Amniotic stem cell (primary cell): Measurements from ENCODE around the gene MBNL1.
"Not testable (repeated sequence)": the region's sequence is repeated elsewhere in the genome, so short reads cannot be mapped to it uniquely, and the experiment has no call there.

Source experiments
- DNase-seq: peaks from one replicate; lab custom pipeline; 2025; lab: John Stamatoyannopoulos, UW

The MBNL1 gene

DNA sequence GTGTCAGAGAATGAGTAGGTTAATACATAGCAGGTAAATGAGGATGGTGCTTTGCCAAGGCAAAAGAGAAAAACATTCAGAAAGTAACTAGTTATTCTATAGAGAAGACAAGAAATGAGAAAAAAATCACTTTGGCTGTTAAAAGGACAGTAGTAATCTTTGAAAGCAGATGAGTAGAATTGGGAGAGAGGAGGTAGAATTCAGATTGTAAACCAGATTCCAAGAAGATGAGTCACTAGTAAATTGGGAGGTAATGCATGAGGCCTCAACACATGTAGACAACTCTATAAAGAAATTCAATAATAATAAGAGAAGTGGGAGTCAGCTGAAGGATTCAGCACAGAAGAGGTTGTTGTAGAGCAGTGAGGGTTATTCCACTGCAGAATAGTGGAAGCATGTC lies 81.4 kb downstream of the MBNL1 start:
- no peak for DNase-seq

DNA sequence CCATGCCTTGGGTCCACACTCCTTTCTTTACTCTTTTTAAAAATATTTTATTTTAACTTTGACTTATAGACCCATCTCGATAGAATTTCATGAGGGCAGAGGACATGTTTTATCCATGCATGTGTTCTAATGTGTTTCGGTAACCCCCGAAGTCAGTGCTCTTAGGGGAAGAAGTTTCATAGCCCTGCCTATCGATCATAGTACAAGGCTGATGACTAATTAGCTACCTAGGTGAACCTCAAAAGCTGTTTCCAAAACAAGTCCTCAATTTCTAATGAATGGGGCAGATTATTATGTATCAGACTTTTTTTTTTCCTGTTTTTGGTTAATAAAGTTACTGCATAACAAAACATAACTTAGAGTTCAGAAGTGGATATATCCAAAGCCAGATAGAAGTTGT lies 82.0 kb downstream of the MBNL1 start:
- no peak for DNase-seq

DNA sequence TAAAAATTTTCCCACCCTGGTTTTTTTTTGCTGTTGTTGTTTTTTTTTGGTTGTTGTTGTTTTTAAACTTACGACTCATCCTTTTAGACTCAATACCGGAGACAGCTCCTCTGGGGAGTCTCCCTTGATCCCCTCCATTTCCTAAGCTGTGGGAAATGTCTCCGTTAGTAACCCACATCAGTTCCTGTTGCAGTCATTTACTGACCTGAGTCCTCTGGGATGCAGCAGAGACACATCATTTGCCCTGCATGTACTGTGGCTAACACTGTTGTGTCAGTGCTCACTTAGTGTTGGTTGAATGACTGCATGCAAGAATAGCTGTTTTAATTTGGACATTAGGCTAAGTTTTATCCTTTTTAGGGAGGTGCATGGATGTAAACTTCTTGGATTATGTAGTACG lies 83.8 kb downstream of the MBNL1 start:
- DNase-seq = no peak

DNA sequence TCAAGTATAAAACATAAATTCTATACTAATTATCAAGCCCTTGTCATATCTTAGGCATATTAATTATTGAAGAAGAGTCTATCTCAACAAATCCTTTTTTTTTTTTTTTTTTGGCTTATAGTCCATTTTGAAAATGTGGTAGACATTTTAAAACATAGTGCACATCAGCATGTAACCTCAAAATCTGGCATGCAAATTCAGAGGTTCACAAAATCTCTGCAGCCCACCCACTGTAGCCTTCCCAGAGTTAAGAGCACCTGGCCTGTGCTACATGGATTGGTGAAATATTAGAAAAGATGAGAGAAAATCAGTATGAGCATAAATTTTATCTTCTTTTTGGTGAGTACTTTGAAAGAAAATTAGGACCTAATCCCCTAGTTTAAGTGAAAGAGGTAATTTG lies 84.8 kb downstream of the MBNL1 start:
- no peak for DNase-seq

DNA sequence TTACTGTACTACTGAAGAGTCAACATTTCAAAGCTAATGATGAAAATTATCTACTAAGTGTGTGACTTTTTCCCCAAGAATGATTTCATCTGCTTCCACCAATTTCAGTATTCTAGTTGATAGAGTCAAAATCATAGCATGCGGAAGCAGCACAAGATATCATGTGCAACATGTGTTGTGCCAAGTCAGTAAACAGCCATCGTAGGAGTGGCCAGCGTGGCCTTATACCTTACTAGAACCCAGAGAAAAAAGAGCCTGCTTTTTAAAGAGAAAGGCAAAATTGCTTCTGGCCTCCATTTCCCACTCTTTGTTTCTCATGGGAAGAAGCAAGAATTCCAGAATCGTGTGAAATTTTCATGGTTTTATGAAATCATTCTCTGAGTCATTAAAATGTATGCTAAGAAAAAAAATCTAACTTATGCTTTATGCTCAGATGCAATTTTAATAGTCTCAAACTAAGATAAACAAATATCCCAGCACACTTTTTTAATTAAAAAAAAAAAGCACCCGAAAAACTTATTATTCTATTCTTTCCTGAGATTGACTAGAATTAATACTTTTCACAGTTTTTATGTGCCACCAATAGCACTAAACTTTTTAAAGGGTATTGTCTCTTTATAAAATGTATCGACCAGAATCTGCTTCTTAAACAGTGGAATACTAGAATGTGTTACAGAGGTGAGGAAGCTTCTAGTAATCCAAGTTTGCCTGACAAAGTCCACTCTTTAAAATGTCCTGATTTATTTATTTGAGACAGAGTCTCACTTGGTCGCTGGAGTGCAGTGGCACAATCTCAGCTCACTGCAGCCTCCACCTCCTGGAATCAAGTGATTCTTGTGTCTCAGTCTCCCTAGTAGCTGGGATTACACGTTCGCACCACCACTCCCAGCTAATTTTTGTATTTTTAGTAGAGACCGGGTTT lies 87.3 kb downstream of the MBNL1 start:
- DNase-seq = no peak

DNA sequence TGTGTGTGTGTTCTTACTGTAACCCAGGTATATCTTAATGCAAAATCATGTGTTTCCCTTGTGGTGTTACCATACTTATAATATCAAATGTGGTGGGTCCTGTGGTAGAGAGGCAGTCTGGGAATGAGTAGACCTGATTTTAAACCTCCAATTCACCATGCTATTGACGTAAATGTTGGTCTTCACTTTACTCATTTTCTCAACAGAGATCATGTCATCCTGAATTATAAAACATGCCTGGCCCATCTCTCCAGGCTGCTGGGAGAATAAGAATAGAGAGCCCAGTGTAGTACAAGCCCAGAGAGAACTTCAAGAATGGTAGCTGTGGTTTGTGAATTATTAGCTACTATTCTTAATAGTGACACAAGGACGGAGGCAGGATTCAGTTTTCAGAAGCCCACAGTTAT lies 88.1 kb downstream of the MBNL1 start:
- no peak for DNase-seq

DNA sequence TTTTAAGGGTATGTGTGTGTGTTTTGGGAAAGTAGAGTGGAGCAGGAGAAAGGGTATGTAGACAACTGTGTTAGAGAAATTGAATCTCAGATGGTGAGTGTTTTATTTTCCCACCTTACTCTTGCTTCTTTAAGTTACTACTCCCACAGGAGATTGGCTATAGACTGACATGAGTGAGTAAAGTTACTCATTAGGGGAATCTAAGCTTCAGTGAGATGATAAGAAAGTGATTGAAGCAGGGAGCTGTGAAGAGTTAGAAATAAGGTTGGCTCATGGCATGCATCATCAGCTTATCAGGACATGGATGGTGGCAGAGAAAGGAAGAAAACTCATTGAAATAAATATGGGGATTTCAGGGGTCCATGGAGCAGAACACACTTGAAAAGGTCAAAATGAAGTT lies 88.9 kb downstream of the MBNL1 start:
- no peak for DNase-seq

DNA sequence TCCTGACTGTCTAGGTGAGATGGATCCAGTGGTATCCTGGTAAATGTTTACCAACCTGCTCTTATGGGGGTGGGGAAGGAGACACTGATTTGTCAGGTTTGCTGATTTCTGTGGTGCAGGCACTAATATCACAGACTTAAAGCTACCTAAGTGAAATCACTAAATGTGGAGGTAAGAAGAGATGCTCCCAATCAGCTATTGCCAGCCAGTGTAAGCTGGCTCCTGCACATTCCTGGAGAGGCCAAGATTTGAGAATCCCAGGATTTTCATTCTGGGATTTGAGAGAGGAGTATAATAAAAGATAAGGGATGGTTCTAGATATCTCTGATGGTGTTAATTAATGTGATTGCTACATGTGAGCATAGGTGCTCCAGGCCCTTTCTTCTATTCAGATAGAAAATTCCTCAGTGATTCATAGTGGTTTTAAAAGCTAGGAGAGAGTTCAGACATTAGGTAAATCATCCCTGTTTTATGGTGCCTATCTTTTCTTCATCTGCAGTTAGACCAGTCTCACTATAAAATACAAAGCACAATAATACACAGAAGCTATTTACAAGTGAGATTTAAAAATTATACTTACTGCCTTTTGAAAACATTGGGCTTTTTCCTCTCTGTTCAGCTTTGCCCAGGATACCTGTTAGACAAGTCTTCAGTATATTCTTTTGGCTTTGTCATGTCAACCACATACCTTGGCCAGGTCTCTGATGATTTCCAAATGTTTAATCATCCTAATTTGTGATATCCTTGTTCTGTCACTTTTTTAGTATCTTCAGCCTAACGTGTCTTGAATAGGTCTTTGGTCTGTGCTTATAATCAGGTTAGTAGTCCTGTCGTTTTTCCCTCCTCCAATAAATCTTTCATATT lies 90.9 kb downstream of the MBNL1 start:
- DNase-seq = no peak

DNA sequence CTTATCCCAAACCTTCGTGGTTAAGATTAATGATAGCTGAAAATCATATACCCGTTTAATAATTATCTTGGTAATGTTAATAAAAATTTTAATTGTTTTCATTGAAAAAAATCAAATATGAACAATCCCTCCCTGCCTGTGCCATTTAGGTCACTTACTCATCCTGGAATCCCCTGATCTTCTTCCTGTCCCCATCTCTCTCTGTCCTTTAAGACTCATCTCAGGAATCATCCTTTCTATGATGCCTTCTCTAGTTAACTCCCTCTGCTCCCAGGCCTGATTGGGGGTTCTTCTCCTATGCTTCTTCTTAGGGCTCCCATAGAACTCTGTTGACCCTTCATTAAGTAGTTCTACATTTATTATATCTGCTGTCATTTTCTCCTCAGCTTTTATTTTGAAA lies 91.6 kb downstream of the MBNL1 start:
- no peak for DNase-seq

DNA sequence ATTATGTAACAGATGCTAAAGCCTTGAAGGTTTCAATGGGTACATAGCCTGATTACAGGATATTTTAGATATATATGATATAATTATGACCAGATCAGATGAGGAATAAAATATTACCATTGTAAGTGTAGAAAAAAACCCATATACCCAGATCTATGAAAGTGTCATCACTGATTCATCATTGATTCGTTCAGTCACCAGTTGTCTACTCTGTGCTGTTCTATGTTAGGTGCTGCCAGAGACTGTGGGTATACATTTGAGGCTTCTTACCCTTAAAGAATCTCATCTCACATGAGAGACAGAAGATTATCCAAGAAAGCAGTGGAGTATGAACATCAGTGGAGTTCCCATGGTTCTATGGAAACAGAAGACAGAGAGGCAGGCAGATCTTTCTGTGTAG lies 92.2 kb downstream of the MBNL1 start:
- DNase-seq = no peak

DNA sequence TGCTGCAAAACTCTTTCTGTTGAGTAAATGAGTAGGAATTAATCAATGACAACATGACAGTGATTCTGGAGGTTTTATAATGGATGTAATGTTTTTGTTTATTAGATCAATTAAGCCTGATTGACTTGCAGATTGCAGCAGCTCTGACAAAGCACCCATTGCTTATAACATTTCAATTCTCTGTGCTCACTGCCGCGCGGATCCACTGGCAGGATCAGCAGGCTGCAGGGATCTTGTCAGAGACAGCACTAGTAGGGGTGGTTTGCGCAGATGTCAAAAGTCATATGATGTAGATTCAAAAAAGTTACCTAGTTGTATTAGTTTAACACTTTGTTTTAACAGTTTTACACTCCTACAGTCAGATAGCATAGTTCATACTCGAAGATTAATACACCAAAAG lies 93.4 kb downstream of the MBNL1 start:
- DNase-seq = no peak

DNA sequence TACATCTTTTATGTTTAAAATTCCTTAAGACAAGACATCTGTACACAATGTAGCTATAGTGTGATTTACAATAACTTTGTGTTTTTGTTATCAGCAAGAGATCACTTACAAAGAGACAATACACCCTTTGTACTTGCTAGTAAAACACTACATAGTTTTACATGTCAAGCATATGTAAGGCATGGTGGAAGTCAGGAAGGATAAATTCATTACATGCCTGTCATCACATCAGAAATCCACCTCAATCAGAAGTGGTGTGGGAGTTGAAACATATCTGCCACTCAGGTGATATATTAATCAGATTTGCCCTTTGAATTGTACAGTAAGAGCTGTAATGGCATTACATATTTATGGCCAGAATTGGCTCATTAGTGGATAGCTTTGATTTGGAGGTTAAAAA lies 95.5 kb downstream of the MBNL1 start:
- DNase-seq = no peak

DNA sequence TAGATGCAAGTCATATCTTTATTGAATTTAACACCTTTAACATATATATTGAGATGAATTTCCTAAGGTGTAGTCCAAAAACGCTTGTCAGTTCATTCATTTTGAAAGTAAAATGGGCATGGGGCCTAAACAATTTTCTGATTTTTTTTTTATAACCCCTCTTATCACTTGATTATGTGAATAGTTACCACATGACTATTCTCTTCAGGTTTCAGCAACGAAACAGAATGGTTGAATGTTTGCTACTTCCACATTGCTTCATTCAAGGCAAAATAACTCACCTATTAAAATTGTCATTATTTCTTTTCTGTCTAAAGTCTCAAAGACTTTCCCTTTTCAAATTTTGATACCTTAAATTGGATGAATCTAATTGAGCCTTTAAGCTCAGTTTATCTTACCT lies 96.4 kb downstream of the MBNL1 start:
- DNase-seq = no peak

DNA sequence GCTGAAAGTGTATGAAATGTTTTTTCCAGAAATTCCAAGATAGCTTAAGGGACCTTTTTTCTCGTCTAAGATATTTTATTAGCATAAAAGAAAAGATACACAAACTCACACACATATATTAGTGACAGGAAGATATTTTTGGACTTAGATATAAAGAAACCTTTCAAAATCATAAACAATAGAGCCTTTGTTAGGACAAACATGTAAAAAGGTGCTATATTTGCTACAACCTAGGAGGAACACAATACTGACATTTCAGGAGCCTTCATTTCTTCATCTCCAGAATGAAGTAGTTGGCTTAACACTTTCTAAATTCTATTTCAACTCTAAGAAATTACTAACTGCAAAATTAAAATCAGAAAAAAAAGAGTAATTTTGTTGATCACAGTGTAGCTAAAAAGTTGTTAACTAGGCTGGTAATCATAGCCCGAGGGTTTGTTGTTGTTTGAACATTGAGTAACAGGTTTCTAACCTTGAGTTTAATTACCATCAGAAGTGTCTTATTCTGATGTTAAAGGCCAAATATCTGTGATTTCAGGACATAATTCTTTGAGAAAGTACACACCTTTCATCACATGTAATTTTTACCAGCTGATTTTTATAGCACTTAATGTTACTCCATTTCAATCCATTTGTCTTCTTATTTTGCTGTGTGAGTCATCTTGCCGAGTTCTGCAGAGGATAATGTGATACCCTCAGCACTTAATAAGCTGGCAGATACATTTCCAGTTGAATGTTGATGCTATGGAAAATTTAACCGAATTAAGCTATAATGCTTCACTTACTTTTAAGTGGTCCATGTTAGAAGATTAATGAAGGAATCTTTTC lies 97.3 kb downstream of the MBNL1 start:
- no peak for DNase-seq

DNA sequence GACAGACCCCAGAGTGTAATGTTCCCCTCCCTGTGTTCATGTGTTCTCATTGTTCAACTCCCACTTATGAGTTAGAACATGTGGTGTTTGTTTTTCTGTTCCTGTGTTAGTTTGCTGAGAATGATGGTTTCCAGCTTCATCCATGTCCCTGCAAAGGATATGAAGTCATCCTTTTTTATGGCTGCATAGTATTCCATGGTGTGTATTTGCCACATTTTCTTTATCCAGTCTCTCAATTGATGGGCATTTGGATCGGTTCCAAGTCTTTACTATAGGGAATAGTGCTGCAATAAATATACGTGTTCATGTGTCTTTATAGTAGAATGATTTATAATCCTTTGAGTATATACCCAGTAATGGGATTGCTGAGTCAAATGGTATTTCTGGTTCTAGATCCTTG lies 98.5 kb downstream of the MBNL1 start:
- not testable (repeated sequence) for DNase-seq

DNA sequence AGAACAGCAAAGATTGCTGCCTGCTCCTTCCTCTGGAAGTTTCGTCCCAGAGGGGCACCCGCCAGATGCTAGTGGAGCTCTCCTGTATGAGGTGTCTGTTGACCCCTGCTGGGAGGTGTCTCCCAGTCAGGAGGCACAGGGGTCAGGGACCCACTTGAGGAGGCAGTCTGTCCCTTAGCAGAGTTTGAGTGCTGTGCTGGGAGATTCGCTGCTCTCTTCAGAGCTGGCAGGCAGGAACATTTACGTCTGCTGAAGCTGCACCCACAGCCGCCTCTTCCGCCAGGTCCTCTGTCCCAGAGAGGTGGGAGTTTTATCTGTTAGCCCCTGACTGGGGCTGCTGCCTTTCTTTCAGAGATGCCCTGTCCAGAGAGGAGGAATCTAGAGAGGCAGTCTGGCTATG lies 103.9 kb downstream of the MBNL1 start:
- DNase-seq = not testable (repeated sequence)

DNA sequence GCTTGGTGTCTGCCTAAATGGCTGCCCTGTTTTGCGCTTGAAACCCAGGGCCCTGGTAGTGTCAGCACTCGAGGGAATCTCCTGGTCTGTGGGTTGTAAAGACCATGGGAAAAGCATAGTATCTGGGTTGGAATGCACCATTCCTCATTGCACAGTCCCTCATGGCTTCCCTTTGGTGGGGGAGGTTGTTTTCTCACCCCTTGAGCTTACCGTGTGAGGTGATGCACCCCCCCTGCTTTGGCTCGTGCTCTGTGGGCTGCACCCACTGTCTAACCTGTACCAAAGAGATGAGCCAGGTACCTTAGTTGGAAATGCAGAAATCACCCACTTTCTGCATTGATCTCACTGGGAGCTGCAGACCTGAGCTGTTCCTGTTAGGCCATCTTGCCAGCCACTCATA lies 104.7 kb downstream of the MBNL1 start:
- no peak for DNase-seq

DNA sequence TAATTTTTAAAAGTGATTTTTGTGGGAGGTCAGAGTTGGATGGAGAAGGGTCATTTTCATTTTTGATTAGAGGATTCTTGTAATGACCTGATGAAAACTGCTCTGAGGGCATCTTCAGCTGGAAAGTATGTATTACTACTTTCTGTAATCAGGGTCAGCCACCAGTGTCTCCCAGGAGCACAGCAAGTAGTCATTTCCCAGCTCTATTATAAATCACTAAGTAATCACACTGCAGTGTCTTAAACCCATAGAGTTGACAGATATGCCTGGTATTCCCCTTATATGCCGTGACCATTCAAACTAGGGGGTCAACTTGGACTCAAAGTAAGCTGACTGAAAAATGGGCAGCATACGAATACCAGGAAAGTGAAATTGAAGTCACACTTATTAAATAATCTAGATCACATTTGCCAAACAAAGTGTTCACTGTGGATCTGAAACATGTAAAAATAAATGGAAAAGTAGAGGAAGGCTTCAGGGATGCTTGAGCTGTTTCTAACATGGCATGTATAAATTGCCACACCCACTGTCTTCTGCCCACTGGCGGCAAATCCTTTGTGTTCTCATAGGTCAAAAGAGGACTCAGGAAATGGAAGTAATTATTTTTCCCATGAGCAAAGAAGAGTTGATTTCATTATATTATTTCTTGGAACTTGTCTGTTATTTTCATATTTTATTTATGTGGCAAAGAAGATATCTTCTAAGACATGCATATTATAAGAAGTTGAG lies 105.7 kb downstream of the MBNL1 start:
- DNase-seq = no peak

DNA sequence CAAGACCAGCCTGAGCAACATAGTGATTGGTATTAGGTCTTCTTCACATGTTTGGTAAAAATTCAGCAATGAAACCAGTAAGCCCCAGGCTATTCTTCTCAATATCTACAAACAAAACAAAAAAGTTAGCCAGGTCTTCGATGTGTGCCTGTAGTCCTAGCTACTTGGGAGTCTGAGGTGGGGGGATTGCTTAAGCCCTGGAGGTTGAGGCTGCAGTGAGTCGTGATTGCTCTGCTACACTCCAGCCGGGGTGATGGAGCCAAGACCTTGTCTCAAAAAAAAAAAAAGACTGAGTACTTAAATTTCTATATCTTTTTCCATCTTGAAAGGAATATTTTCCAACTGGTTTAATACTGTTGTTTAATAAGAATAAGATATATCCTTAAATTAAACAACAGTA lies 106.8 kb downstream of the MBNL1 start:
- no peak for DNase-seq

DNA sequence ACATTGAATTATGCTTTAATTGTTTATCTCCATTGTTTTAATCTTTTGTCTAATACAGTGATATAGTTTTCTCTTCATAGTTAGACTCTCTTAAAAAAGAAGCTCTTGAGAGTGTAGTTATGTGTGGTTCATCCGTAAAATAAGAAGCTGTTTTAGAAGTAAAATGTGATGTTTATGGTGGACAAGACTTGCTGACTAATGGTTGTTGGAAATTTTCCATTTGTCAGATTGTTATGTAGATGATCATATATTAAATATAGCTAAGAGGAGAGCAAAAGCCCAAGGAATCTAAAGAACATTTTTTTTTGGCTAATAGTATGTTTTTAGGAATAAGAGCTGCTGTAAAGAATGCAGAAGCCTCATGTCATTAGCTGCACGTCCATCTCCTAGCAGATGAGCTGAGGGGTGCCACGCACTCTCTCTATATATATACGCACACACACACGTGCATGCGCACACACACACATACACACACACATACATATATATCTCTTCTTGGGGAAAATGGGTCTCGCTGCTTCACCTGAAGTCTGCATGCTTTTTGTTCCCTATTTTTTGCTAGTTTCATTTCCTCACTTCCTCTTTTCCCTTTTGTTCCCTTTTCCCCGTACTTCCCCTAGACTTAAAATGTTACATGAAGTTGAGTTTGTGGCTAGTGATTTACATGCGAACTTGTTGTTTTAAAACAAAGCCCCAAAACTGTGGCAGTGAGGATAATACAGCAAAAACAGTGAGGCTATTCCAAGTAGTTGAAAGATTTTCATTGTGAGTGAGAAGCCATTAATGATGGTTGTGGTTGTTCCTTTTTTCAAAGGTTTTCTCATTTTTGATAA lies 107.8 kb downstream of the MBNL1 start:
- no peak for DNase-seq

DNA sequence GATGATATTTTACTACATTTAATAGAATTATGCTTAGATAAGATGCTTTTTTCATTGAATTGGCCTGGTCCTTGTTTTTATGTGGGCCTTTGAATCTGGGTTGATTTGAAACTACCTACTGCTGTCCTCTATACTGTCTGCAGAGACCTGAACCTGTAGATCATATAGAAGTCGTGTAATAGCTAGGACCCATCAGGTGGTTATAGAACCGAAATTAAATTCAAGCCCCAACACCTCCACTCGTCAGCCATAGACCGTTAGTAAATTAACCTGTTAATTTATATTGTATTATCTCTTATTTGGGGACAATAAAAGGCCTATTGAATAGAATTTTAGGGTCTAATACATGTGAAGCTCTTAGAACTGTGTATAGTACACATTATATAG lies 108.4 kb downstream of the MBNL1 start:
- no peak for DNase-seq
